D721Med (cell line): ENCODE measurements around the gene SFTPA2.
"Not testable (repeated sequence)": the region's sequence is repeated elsewhere in the genome, so short reads cannot be mapped to it uniquely, and the experiment has no call there.

Experiments
- DNase-seq: peaks from one replicate; pipeline ENCODE4 v3.0.0; 2011; ENCODE audit warnings: low spot score; ENCODE audit not compliant: insufficient read length
- FAIRE-seq: peaks from 2 replicates; lab custom pipeline; 2011; peaks lifted over from hg19 to GRCh38; lab: Jason Lieb, UNC
- TF ChIP-seq, protein P1 (sequence below): IDR thresholded peaks from 2 replicates; pipeline ENCODE4 v1.5.1; 2012; ENCODE audit warnings: mild to moderate bottlenecking, control low read depth; ENCODE audit not compliant: insufficient read depth; ENCODE audit errors: missing control alignments

Gene SFTPA2

DNA sequence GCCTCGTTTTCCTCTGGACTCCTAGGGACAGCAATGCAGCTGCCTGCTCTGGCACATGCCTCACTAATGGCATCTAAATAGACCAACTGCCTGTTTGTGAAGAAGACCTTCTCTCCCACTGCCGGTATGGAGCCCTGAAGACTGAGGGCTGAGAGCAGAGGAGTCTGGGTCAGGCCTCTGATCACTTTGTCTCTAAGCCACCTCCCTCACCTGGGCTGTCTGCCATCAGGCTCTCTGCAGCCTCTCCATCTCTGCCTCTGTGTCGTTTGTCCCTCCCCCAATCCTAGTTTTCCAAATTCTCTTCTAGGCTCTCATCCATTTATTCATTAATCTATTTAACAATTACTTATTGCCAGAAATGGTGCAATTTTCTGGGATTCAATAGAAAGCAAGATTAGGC is 35.3 kb upstream of the SFTPA2 start:
- TF ChIP-seq, protein P1, sequence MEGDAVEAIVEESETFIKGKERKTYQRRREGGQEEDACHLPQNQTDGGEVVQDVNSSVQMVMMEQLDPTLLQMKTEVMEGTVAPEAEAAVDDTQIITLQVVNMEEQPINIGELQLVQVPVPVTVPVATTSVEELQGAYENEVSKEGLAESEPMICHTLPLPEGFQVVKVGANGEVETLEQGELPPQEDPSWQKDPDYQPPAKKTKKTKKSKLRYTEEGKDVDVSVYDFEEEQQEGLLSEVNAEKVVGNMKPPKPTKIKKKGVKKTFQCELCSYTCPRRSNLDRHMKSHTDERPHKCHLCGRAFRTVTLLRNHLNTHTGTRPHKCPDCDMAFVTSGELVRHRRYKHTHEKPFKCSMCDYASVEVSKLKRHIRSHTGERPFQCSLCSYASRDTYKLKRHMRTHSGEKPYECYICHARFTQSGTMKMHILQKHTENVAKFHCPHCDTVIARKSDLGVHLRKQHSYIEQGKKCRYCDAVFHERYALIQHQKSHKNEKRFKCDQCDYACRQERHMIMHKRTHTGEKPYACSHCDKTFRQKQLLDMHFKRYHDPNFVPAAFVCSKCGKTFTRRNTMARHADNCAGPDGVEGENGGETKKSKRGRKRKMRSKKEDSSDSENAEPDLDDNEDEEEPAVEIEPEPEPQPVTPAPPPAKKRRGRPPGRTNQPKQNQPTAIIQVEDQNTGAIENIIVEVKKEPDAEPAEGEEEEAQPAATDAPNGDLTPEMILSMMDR = no peak
- FAIRE-seq = no peak

DNA sequence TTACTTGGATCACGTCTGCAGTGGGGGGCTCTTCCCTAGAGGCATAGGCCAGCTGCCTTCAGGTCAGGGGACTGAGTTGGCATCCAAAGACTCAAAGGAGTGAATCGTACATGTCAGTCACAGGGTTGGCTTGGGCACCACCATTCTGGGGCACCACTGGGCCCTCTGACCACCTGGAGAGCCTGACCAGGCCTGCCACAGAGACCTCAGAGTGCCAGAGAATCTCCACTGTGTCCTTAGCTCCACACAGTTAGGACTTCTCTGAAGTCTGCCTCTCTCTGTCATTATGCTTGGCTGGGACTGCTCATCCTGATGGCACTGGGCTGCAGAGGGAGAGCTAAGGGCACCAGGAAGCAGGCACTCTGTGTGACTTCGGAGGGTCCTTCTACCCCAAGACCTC is 34.4 kb upstream of the SFTPA2 start:
- not testable (repeated sequence) for FAIRE-seq, DNase-seq

More for the DNA sequence above, 35.3 kb upstream of the SFTPA2 start:
- no peak for DNase-seq

DNA sequence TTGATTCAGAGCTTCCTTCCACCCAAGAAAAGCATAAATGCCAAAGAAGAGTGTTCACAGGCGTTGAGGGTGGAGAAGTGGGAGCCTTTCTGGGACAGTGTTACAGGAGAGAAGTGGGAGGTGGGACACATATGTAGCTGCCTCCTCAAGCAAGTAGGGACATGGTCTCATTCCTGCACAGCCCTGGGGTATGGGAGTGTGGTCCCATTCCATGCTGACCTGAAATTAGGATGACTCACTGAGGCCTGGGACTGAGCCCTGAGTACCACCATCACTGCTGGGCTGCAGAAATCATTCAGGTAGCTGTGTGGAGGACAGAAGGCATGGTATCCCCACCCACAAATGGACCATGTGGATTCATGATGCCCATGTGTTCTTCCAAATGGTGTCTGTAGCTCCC is 33.2 kb upstream of the SFTPA2 start:
- no peak for DNase-seq
- TF ChIP-seq, protein P1 = no peak
- FAIRE-seq = no peak

DNA sequence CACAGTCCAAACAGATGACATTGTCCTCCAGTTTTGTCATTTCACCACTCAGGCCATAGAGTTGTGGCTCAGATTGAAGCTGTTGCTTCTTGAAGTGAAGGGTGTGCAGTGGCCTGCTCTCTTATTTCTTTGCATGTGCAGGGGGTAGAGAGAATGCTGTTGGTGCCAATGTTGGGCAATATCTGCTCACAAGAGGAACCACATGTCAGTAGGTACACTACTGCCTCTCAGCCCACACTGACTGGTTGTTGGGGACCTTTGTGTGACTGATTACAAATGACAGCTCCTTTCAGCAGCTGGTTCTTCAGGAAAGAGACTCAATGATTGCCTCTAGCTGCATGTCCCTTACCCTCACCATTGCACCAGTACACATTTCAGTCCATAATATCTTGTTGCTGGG is 28.6 kb upstream of the SFTPA2 start:
- TF ChIP-seq, protein P1 = no peak
- FAIRE-seq = no peak
- DNase-seq = no peak

DNA sequence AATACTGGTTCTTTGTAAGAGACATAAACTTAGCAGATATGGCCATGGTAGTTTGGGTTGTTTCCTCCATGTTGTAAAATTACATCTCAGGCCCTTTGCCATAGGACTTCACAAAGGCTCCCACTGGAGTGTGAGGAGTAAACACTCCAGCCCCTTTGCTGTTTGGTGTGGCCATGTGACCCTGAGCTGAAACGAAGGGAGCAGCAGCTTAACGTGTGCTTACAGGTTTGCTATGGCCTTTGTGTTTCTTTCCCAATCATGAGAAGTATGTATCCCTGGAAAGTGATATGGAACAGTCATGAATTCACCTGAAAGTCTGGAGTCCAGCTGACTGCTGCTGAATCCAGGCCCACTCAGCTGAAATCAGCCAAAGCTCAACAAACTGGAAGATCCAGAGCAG is 26.7 kb upstream of the SFTPA2 start:
- TF ChIP-seq, protein P1 = no peak
- DNase-seq (no peak), FAIRE-seq (no peak)

DNA sequence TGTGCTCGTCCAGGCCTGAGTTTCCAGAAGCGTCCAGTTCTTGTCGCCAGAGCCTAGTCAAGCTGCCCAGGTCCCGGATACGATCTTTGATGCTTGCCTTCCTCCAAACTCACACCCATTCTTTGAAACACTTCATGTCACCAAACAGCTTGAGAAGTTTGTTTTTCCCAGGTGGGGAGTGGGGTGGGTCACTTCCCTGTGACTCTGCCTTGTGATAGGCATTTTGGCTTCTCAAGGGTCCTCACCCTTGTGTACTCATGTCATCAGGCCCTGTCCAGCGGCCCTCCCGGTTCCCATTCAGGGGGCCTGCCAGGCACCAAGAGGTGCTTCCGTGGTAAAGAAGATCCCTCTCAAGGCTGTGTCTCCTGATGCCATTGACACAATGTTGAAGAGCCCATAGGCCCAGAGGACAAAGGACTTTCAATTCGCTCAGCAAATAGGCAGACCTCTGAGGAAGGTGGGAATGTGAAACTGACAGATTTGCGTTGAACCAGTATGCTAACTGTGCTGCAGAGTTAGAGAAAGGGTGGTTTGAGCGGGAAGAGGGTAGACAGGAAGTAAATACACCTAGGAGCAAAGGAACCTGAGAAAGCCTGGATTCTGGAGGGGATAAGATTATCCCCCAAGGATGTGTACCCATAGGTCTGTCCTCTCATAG is 25.8 kb upstream of the SFTPA2 start:
- TF ChIP-seq, protein P1 = no peak
- DNase-seq (no peak), FAIRE-seq (no peak)

DNA sequence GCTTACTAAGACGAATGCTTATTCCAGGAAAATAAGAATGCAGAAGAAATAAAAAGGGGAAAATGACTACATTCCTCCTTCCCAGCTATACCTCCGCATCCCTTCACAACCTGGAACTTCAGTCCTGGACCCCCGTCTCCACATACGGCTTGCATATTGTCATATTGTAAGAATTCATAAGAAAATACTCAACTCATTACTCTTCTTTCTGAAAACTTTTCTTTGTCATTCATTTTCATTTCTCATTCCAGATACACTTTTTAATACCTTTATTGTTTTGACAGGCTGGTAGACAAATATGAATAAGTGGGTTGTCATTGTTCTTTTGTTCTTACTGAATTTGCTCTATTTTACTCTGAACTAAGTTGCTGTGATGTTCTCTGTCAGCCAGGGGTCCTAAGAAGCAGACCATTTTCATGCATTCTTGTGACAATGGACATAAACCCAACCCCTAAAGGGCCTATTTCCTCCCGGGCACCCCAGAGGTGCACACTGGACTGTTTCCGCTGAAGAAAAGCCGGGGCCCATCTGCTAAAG is 23.3 kb upstream of the SFTPA2 start:
- no peak for FAIRE-seq
- TF ChIP-seq, protein P1 = no peak

DNA sequence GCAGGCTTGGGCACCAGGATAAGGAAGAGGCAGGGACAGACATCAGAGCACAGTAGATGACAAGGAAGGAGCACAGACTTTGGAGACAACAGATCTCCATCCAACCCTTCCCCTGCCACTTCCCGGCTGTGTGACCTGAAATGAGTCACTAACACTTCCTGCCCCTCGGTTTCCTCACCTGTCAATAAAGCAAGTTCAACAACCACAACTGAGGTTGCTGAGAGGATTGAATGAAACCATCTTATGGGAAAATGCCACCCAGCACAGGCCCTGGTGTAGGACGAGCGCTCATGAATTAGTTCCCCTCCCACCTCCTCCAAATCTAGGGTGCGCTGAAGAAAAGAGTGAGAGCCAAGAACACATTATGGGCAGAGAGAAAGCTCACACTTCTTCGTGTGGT is 22.7 kb upstream of the SFTPA2 start:
- not testable (repeated sequence) for FAIRE-seq, DNase-seq

More for the DNA sequence above, 23.3 kb upstream of the SFTPA2 start:
- no peak for DNase-seq
